ENCODE results near the gene LIMD2. TPM values are rescaled to one million over a fixed set of nuclear protein-coding genes. Genes with fewer than 3 reads are reported as not detected.
A peak's percentile ranks its signal among the peaks of the same experiment; 100 is the strongest.

LIMD2 gene
- total and polyA plus RNA-seq, 2 experiments from 2014 or later, result 98.8 to 105 TPM

DNA sequence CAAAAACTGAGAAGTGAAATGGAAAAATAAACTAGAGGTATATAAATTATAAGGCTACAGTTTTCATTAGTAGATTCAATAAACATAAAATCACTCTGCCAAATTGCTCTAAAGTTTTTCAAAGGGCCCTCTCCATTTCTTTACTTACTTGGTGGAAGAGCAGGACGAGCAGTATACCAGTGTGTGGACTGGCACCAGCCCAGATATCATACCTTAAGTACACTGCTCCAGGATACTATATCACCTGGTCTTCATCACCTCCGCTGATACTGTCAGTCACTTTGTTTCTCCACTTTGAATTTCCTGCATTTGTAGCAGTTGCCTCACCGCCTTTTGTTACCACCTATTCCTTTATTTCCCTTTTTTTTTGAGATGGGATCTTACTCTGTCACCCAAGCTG is 40.1 kb downstream of the LIMD2 start (continued):
- TF ChIP-seq EZH2phosphoT487 (IDR thresholded peaks at IDR 0.05; ENCODE audit: unreplicated experiment) (no peak), NANOG (IDR thresholded peaks at IDR 0.05; ENCODE audit: borderline replicate concordance) (no peak), ZNF114 (CRISPR knock-in tag; IDR thresholded peaks at IDR 0.05) (no peak)
- TF ChIP-seq, protein P1, sequence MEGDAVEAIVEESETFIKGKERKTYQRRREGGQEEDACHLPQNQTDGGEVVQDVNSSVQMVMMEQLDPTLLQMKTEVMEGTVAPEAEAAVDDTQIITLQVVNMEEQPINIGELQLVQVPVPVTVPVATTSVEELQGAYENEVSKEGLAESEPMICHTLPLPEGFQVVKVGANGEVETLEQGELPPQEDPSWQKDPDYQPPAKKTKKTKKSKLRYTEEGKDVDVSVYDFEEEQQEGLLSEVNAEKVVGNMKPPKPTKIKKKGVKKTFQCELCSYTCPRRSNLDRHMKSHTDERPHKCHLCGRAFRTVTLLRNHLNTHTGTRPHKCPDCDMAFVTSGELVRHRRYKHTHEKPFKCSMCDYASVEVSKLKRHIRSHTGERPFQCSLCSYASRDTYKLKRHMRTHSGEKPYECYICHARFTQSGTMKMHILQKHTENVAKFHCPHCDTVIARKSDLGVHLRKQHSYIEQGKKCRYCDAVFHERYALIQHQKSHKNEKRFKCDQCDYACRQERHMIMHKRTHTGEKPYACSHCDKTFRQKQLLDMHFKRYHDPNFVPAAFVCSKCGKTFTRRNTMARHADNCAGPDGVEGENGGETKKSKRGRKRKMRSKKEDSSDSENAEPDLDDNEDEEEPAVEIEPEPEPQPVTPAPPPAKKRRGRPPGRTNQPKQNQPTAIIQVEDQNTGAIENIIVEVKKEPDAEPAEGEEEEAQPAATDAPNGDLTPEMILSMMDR (conservative IDR thresholded peaks at IDR 0.05; ENCODE audit: low read depth in 2 of 2), result no peak
- TF ChIP-seq, protein P2, sequence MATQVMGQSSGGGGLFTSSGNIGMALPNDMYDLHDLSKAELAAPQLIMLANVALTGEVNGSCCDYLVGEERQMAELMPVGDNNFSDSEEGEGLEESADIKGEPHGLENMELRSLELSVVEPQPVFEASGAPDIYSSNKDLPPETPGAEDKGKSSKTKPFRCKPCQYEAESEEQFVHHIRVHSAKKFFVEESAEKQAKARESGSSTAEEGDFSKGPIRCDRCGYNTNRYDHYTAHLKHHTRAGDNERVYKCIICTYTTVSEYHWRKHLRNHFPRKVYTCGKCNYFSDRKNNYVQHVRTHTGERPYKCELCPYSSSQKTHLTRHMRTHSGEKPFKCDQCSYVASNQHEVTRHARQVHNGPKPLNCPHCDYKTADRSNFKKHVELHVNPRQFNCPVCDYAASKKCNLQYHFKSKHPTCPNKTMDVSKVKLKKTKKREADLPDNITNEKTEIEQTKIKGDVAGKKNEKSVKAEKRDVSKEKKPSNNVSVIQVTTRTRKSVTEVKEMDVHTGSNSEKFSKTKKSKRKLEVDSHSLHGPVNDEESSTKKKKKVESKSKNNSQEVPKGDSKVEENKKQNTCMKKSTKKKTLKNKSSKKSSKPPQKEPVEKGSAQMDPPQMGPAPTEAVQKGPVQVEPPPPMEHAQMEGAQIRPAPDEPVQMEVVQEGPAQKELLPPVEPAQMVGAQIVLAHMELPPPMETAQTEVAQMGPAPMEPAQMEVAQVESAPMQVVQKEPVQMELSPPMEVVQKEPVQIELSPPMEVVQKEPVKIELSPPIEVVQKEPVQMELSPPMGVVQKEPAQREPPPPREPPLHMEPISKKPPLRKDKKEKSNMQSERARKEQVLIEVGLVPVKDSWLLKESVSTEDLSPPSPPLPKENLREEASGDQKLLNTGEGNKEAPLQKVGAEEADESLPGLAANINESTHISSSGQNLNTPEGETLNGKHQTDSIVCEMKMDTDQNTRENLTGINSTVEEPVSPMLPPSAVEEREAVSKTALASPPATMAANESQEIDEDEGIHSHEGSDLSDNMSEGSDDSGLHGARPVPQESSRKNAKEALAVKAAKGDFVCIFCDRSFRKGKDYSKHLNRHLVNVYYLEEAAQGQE (IDR thresholded peaks at IDR 0.05; ENCODE audit: unreplicated experiment), result no peak

DNA sequence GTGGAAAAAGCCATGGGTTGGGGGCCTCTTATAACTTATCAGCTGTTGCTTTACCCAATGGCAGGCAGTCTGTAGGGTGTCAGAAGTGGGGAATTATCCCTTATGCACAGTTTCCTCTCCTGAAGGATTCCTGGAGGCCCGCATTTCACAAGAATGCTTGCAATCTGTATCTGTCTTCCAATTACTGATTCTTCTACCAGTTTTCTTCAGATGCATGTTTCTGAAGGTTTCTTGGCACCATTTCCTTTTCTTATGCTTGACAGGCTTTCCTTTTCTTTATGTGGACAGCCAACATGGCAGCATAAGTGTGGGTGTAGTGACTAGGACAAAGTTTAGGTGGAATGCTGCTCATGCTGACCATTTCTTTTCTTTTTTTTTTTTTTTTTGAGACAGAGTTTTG is 41.6 kb downstream of the LIMD2 start:
- no peaks in the 10 kb centered on the region for H3F3A ChIP-seq (replicated peaks; ENCODE audit: low read depth)
- no peaks in the 10 kb centered on the region for H3K9me2 ChIP-seq (ENCODE audit: insufficient read depth)
- no peak overlapping the region for H2AFZ ChIP-seq
- peak overlapping the region; percentile 33; the same call in 1 of the 2 replicates for H3K27ac ChIP-seq (ENCODE audit: low read depth)
- no peaks in the 10 kb centered on the region for H3K27me3 ChIP-seq (ENCODE audit: insufficient read depth)
- no peaks in the 10 kb centered on the region for H3K79me2 ChIP-seq (replicated peaks; ENCODE audit: insufficient read depth)
- no peak overlapping the region for H3K4me2 ChIP-seq
- no peaks in the 10 kb centered on the region for H3K4me1 Mint-ChIP-seq
- H3K36me3 Mint-ChIP-seq (ENCODE audit: low read depth), result peaks cover 12% of the 10 kb centered on the region; the same call in 2 of the 3 replicates
- no peak for ATAC-seq
- no peak for DNase-seq (ENCODE audit: low spot score)
- no peak overlapping the region for H3K27ac Mint-ChIP-seq
- no peak overlapping the region for H3K4me3 ChIP-seq
- H3K9me3 Mint-ChIP-seq, result no peaks in the 10 kb centered on the region
- H3K36me3 ChIP-seq (ENCODE audit: insufficient read depth), result peaks cover 5% of the 10 kb centered on the region; the same call in 1 of the 2 replicates
- no peaks in the 10 kb centered on the region for H3K27me3 Mint-ChIP-seq (ENCODE audit: insufficient read depth, low read depth, poor library complexity)
- no peak overlapping the region for H3K4me3 Mint-ChIP-seq
- H4K20me1 ChIP-seq (replicated peaks; ENCODE audit: insufficient read depth), result no peaks in the 10 kb centered on the region
- H3K4me1 ChIP-seq (ENCODE audit: insufficient read depth), result no peaks in the 10 kb centered on the region
- TF ChIP-seq STAT1 (IDR thresholded peaks at IDR 0.05; ENCODE audit: unreplicated experiment) (no peak), ZNF331 (CRISPR knock-in tag; IDR thresholded peaks at IDR 0.05; ENCODE audit: low read depth) (no peak), NANOG (IDR thresholded peaks at IDR 0.05; ENCODE audit: borderline replicate concordance) (no peak), POLR2AphosphoS5 (IDR thresholded peaks at IDR 0.05; ENCODE audit: low read depth) (no peak), CREB1 (CRISPR knock-in tag; IDR thresholded peaks at IDR 0.05; ENCODE audit: low read depth) (no peak), JUNB (IDR thresholded peaks at IDR 0.05; ENCODE audit: unreplicated experiment) (no peak), ZNF114 (CRISPR knock-in tag; IDR thresholded peaks at IDR 0.05) (no peak), EZH2 (IDR thresholded peaks at IDR 0.05; ENCODE audit: low read depth, unreplicated experiment) (no peak), EZH2phosphoT487 (IDR thresholded peaks at IDR 0.05; ENCODE audit: unreplicated experiment) (no peak)
- TF ChIP-seq, protein P3, sequence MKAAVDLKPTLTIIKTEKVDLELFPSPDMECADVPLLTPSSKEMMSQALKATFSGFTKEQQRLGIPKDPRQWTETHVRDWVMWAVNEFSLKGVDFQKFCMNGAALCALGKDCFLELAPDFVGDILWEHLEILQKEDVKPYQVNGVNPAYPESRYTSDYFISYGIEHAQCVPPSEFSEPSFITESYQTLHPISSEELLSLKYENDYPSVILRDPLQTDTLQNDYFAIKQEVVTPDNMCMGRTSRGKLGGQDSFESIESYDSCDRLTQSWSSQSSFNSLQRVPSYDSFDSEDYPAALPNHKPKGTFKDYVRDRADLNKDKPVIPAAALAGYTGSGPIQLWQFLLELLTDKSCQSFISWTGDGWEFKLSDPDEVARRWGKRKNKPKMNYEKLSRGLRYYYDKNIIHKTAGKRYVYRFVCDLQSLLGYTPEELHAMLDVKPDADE (IDR thresholded peaks at IDR 0.05), result no peak
- TF ChIP-seq, protein P1 (conservative IDR thresholded peaks at IDR 0.05; ENCODE audit: low read depth in 2 of 2), result no peak
- TF ChIP-seq, protein P2 (IDR thresholded peaks at IDR 0.05; ENCODE audit: unreplicated experiment), result no peak
